ENCODE measurements around the gene ACSF3. TPM values are rescaled to one million over a fixed set of nuclear protein-coding genes. Genes with fewer than 3 reads are reported as not detected.

ACSF3 gene
- total RNA-seq, 2 experiments from 2014 or later, result 44.7 to 49.5 TPM

DNA sequence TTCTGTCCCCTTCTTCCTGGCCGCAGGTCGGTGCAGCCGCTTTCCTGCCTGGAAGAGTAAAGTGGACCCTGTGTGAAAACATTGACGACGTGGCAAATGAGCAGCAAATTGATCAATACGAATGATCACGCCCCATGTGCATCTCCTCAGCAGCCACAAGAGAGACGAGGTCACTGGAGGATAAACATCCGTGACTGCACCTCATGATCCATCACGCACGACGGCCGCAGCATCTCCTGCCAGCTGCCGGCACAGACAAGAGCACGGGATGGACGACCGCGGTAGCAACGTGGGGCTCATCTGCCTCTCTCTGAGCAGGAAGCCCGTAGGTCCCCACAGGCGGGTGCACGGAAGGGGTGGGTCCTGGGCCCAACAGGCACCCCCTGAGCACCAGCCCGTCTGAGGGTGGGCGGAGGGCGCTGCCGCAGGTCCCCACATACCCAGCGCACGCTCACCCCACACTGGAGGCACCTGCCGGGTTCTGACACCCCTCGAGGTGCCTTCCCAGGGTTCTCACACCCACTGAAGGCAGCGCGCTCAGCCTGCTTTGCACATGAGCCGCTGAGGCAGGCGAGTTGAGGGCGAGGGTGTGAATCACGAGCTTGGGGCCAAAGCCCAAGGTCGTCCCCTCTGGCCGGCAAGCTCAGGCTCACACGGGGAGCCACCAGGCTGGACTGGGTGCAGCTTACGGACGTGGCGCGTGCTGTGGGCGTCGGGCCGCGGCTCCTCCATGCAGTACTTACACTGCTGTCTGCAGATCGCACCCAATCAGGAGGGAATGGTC is 65.6 kb downstream of the ACSF3 start:
- Histone ChIP-seq H3K27ac (ENCODE audit: low read depth in 1 of 2, low read length in 2 of 2) (no peak overlapping the region), H3K4me1 (ENCODE audit: insufficient read depth, low read length) (peaks cover 10% of the 10 kb centered on the region), H3K9me3 (ENCODE audit: control insufficient read depth in 1 of 2, insufficient read depth in 1 of 2, low read length in 2 of 2) (peaks cover 0 to 6% of the 10 kb centered on the region in 2 experiments), H3K4me3 (ENCODE audit: low read length) (no peak overlapping the region), H3K36me3 (ENCODE audit: insufficient read depth, low read length) (no peaks in the 10 kb centered on the region), H3K27me3 (ENCODE audit: control insufficient read depth in 1 of 2, insufficient read depth in 2 of 2, low read length in 2 of 2) (no peaks in the 10 kb centered on the region)
- ATAC-seq (ENCODE audit: poor library complexity), result no peak
- intact Hi-C loops (cut with DNase I, micrococcal nuclease), result loop anchor here in 1 of 2 experiments (5.0 kb wide), 1 partner anchor 82 kb away; no protein-coding TSS in a partner anchor
- Mint-ChIP-seq H3K27me3 (no peaks in the 10 kb centered on the region), H3K4me3 (no peak overlapping the region), H3K27ac (no peak overlapping the region), H3K9me3 (no peaks in the 10 kb centered on the region), H3K4me1 (ENCODE audit: low read depth) (peaks cover 4% of the 10 kb centered on the region), H3K36me3 (ENCODE audit: low read depth) (no peaks in the 10 kb centered on the region)
- TF ChIP-seq, protein P1, sequence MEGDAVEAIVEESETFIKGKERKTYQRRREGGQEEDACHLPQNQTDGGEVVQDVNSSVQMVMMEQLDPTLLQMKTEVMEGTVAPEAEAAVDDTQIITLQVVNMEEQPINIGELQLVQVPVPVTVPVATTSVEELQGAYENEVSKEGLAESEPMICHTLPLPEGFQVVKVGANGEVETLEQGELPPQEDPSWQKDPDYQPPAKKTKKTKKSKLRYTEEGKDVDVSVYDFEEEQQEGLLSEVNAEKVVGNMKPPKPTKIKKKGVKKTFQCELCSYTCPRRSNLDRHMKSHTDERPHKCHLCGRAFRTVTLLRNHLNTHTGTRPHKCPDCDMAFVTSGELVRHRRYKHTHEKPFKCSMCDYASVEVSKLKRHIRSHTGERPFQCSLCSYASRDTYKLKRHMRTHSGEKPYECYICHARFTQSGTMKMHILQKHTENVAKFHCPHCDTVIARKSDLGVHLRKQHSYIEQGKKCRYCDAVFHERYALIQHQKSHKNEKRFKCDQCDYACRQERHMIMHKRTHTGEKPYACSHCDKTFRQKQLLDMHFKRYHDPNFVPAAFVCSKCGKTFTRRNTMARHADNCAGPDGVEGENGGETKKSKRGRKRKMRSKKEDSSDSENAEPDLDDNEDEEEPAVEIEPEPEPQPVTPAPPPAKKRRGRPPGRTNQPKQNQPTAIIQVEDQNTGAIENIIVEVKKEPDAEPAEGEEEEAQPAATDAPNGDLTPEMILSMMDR (IDR thresholded peaks at IDR 0.05), result no peak
- ChIA-PET CTCF (no interaction called here), POLR2A (interaction anchor here (0.6 kb wide), 1 partner anchor 16 kb away, joined by 4 read pairs; no protein-coding TSS in a partner anchor)
- DNase-seq, result no peak

DNA sequence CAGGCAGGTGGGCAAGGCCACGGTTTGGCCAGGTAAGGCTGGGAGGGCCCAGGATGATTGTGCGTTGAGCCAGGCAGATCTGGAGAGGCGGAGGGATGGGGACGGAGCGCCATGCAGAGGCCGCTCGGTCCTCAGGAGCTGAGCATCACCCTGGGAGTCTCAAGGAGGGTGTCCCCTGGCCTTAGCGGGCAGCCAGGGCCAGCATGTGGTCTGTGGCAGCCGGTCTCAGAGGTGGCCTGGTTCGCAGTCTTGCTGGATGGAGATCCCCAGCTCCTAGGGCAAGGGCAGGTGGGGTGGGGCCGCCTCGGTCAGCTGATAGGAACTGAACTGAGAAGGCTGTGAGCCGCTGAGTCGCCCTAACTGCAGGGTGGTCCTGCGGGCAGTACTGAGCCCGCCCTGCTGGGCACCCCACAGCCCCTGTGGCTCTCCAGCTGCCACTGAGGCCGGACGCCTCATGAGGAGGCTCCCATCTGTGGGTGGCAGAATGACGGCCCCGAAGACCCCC is 66.2 kb downstream of the ACSF3 start:
- no peak overlapping the region for H3K4me3 Mint-ChIP-seq
- Histone ChIP-seq H3K36me3 (ENCODE audit: insufficient read depth, low read length) (no peaks in the 10 kb centered on the region), H3K4me3 (ENCODE audit: low read length) (no peak overlapping the region), H3K27me3 (ENCODE audit: control insufficient read depth in 1 of 2, insufficient read depth in 2 of 2, low read length in 2 of 2) (no peaks in the 10 kb centered on the region), H3K27ac (ENCODE audit: low read depth in 1 of 2, low read length in 2 of 2) (no peak overlapping the region), H3K4me1 (ENCODE audit: insufficient read depth, low read length) (peaks cover 10% of the 10 kb centered on the region), H3K9me3 (ENCODE audit: control insufficient read depth in 1 of 2, insufficient read depth in 1 of 2, low read length in 2 of 2) (peaks cover 0 to 6% of the 10 kb centered on the region in 2 experiments)
- ChIA-PET CTCF (no interaction called here), POLR2A (interaction anchor here (0.6 kb wide), 1 partner anchor 15 kb away, joined by 4 read pairs; no protein-coding TSS in a partner anchor)
- H3K4me1 Mint-ChIP-seq (ENCODE audit: low read depth), result peaks cover 4% of the 10 kb centered on the region
- ATAC-seq (ENCODE audit: poor library complexity) (no peak), DNase-seq (no peak)
- no peaks in the 10 kb centered on the region for H3K36me3 Mint-ChIP-seq (ENCODE audit: low read depth)
- H3K27me3 Mint-ChIP-seq, result no peaks in the 10 kb centered on the region
- intact Hi-C loops (cut with DNase I, micrococcal nuclease), result loop anchor here in 1 of 2 experiments (5.0 kb wide), 1 partner anchor 83 kb away; no protein-coding TSS in a partner anchor
- TF ChIP-seq, protein P1 (IDR thresholded peaks at IDR 0.05), result no peak
- H3K27ac Mint-ChIP-seq, result no peak overlapping the region
- H3K9me3 Mint-ChIP-seq, result no peaks in the 10 kb centered on the region

DNA sequence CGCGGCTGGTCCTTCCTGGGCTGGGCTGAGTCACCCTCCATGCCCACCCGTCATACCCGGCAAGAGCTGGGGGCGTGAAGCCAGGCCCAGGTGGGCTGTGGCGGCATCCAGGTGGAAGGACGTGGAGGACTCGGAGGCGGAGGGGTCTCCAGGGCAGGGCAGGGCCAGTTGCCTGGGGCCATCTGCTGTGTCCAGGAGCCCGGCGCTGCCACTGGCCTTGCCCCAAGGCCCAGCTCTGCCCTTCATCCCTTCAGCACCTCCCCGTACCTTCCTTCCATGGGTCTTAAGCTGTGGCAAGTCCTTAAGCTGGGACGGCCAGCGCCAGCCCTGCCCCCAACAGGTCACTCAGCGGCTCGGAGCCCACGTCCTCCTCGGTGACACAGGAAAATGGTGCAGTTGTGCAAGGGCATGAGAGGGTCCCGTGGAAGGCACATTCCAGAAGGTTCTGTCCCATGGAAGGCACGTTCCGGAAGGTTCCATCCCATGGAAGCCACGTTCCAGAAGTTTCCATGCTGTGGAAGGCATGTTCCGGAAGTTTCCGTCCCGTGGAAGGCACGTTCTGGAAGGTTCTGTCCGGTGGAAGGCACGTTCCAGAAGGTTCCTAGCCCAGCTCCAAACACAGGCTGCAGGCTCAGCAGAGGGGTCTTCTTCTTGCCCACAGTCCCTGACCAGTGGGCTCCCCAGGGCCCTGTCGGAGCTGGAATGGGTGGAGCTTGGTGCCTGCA is 67.5 kb downstream of the ACSF3 start:
- ChIA-PET CTCF (no interaction called here), POLR2A (no interaction called here)
- Mint-ChIP-seq H3K36me3 (ENCODE audit: low read depth) (no peaks in the 10 kb centered on the region), H3K9me3 (no peaks in the 10 kb centered on the region), H3K27me3 (no peaks in the 10 kb centered on the region), H3K27ac (no peak overlapping the region), H3K4me1 (ENCODE audit: low read depth) (peaks cover 4% of the 10 kb centered on the region), H3K4me3 (no peak overlapping the region)
- H3K4me1 ChIP-seq (ENCODE audit: insufficient read depth, low read length), result peaks cover 10% of the 10 kb centered on the region
- no peaks in the 10 kb centered on the region for H3K27me3 ChIP-seq (ENCODE audit: control insufficient read depth in 1 of 2, insufficient read depth in 2 of 2, low read length in 2 of 2)
- H3K36me3 ChIP-seq (ENCODE audit: insufficient read depth, low read length), result no peaks in the 10 kb centered on the region
- no peak overlapping the region for H3K4me3 ChIP-seq (ENCODE audit: low read length)
- ATAC-seq (ENCODE audit: poor library complexity) (no peak), DNase-seq (no peak)
- intact Hi-C loops (cut with DNase I, micrococcal nuclease), result no loop called here
- no peak overlapping the region for H3K27ac ChIP-seq (ENCODE audit: low read depth in 1 of 2, low read length in 2 of 2)
- H3K9me3 ChIP-seq (ENCODE audit: control insufficient read depth in 1 of 2, insufficient read depth in 1 of 2, low read length in 2 of 2), result peaks cover 0 to 6% of the 10 kb centered on the region in 2 experiments
- TF ChIP-seq, protein P1 (IDR thresholded peaks at IDR 0.05), result no peak

All from CD4-positive, alpha-beta T cell (primary cell).